ENCODE data around the gene LIN28B.

DNA sequence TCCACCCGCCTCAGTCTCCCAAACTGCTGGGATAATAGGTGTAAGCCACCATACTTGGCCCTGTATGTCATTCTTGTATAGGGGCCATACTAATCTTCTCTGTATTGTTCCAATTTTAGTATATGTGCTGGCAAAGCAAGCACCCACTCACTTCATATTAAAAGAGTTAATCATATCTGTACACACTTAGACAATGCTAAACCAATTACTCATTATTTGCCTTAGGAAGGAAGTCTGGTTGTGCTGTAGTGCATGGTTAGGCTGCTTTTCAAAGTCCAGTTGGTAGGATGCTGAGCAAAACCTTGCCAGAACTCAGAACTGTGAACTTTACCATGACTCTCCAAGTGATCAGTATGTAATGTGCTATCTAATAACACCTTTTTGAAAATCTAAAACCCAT is 88.6 kb downstream of the LIN28B start:
- TF ChIP-seq, protein P1, sequence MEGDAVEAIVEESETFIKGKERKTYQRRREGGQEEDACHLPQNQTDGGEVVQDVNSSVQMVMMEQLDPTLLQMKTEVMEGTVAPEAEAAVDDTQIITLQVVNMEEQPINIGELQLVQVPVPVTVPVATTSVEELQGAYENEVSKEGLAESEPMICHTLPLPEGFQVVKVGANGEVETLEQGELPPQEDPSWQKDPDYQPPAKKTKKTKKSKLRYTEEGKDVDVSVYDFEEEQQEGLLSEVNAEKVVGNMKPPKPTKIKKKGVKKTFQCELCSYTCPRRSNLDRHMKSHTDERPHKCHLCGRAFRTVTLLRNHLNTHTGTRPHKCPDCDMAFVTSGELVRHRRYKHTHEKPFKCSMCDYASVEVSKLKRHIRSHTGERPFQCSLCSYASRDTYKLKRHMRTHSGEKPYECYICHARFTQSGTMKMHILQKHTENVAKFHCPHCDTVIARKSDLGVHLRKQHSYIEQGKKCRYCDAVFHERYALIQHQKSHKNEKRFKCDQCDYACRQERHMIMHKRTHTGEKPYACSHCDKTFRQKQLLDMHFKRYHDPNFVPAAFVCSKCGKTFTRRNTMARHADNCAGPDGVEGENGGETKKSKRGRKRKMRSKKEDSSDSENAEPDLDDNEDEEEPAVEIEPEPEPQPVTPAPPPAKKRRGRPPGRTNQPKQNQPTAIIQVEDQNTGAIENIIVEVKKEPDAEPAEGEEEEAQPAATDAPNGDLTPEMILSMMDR (IDR thresholded peaks at IDR 0.05; ENCODE audit: poor library complexity, severe bottlenecking), result no peak
- TF ChIP-seq RAD21 (conservative IDR thresholded peaks at IDR 0.05) (no peak), MXI1 (conservative IDR thresholded peaks at IDR 0.05; ENCODE audit: poor library complexity, severe bottlenecking) (no peak)
- TF ChIP-seq, protein P2, sequence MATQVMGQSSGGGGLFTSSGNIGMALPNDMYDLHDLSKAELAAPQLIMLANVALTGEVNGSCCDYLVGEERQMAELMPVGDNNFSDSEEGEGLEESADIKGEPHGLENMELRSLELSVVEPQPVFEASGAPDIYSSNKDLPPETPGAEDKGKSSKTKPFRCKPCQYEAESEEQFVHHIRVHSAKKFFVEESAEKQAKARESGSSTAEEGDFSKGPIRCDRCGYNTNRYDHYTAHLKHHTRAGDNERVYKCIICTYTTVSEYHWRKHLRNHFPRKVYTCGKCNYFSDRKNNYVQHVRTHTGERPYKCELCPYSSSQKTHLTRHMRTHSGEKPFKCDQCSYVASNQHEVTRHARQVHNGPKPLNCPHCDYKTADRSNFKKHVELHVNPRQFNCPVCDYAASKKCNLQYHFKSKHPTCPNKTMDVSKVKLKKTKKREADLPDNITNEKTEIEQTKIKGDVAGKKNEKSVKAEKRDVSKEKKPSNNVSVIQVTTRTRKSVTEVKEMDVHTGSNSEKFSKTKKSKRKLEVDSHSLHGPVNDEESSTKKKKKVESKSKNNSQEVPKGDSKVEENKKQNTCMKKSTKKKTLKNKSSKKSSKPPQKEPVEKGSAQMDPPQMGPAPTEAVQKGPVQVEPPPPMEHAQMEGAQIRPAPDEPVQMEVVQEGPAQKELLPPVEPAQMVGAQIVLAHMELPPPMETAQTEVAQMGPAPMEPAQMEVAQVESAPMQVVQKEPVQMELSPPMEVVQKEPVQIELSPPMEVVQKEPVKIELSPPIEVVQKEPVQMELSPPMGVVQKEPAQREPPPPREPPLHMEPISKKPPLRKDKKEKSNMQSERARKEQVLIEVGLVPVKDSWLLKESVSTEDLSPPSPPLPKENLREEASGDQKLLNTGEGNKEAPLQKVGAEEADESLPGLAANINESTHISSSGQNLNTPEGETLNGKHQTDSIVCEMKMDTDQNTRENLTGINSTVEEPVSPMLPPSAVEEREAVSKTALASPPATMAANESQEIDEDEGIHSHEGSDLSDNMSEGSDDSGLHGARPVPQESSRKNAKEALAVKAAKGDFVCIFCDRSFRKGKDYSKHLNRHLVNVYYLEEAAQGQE (IDR thresholded peaks at IDR 0.05; ENCODE audit: borderline replicate concordance), result no peak

Data from neural cell (in vitro differentiated cells).